ENCODE data around the gene NEDD4L.
A peak's percentile ranks its signal among the peaks of the same experiment; 100 is the strongest.
"Not testable (repeated sequence)": the region's sequence is repeated elsewhere in the genome, so short reads cannot be mapped to it uniquely, and the experiment has no call there.

The NEDD4L gene

DNA sequence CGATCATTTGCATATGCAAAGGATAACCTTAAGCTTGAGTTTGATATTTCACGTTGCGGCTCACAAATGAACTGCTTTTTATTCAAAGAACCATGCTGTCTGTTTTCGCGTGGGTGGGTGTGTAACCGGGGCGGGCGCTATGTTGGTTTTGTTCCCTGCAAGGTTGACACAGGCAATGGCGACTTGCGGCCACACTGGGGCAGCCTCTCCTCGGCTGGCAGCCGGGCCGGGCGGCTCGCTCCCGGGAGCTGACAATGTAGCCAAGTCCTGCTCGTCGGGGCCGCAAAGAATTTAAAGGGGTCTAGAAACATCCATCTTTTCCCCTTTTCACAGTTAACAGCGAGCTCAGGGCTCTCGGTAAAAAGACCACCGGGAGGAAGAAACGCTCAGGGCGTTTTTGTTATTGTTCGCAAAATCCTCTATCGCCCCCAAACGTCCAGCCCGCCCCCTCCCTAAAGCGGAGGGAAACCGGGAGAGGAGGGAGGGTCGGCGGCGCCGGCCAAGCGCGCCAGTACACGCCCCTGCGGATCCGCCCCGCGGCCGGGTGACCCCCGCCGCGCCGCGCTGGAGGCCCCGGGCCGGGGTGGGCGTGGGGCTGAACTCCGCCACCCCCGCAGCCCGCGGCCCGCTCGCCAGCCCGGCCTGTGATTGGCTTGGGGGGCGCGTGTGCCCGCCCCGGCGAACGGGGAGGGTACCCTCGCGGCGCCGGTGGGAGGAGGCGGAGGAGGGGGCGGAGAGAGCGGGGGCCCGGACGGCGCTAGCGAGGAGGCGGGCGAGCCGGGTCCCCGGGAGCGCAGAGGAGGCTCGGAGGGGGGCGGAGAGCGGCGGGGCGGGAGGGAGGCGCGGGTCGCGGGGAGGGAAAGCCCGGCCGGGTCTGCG, at the start of gene NEDD4L:
TSS of gene NEDD4L (plus strand) at position 736 of the 879 bp plus-strand sequence. CDS start 435 bp downstream, outside the sequence.
- DNase-seq (ENCODE audit: low read depth), result peak; percentile 41

- DNase-seq (ENCODE audit: low read depth), result no peak
These were observed 48.7 kb upstream of the NEDD4L start for GRCh38 chr18:57995331-57995730.

DNA sequence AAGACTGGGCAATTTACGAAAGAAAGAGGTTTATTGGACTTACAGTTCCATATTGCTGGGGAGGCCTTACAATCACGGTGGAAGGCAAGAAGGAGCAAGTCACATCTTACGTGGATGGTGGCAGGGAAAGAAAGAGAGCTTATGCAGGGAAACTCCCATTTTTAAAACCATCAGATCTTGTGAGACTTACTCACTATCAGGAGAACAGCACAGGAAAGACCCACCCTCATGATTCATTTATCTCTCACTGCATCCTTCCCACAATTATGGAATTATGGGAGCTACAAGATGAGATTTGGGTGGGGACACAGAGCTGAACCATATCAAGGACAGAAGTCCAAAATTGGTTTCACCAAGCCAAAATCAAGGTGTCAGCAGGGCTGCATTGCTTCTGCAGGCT, 47.1 kb upstream of the NEDD4L start:
- not testable (repeated sequence) for DNase-seq (ENCODE audit: low read depth)

GRCh38 chr18:57997820-57998219, 46.2 kb upstream of the NEDD4L start:
- no peak for DNase-seq (ENCODE audit: low read depth)

- DNase-seq (ENCODE audit: low read depth), result no peak
These were observed 45.6 kb upstream of the NEDD4L start for GRCh38 chr18:57998461-57998860.

DNA sequence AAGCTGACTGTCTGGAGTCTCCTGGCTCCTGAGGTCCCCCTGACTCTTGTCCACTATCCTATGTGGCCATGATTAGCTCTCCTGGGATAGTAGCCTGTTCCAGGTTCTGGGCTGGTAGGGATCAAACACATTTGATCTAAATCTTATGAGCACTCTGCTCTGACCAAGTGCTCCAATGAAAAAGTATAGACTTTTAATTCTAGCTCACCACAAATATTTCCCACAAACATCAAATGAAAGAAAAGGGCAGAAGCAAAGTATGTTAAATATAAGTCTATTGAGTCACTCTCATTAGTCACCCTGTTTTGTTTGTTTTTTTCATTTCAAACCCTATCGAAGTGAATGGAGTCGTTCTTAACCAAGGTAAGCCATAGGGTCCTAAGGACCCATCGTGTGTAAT, 39.7 kb upstream of the NEDD4L start:
- DNase-seq (ENCODE audit: low read depth), result no peak

DNA sequence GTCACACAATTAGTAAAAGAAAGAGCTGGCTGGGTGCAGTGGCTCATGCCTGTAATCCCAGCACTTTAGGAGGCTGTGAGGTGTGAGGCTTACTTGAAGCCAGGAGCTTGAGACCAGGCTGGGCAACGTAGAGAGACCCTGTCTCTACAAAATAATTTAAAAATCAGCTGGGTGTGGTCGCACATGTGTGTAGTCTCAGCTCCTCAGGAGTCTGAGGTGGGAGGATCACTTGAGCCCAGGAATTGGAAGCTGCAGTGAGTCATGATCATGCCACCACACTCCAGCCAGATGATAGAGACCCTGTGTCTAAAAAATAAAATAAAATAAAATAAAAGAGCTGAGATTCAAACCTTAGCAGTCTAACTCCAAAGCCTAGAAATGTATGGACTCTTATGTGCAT, 39.0 kb upstream of the NEDD4L start:
- no peak for DNase-seq (ENCODE audit: low read depth)

DNA sequence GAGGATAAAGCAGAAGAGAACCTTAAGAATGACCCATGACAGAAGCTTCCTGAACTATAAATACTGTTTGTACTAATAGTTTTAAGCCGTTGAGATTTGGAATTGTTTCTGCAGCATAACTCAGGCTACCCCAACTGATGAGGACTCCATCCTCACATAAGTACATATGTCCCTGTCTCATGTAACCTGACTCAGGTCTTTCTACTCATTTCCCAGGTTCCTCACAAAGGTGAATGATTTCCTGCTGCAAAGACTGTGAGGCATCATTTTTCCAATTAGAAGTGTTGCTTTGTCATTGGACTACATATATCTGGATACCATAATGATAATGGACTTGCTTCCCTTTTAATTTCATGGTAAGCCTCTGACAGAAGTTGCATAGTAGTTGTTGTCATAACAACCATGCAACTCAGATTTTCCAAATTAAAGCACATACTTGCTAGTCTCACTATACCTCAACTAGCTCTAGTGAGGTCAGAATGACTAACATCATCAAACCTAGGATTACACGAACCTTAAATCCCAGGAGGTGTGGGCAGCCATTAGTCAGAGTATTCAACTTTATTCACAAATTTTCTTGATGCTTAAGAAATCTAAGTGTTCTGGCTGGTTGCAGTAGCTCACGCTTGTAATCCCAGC, 38.0 kb upstream of the NEDD4L start:
- no peak for DNase-seq (ENCODE audit: low read depth)

GRCh38 chr18:58009166-58009565, 34.9 kb upstream of the NEDD4L start:
- DNase-seq (ENCODE audit: low read depth), result no peak

DNA sequence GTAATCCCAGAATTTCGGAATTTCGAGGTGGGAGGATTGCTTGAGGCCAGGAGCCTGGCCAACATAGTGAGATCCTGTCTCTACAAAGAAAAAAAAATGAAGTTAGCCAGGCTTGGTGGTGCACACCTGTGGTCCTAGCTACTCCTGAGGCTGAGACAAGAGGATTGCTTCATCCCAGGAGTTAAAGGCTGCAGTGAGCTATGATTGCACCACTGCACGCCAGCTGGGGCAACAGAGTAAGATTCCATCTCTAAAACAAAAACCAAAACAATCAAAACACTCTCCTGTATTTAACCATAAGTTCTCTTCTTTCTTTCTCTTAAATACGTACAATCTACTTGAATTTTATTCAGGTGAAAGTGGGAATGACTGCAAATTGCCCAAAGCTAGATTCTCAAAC, 33.8 kb upstream of the NEDD4L start:
- DNase-seq (ENCODE audit: low read depth), result no peak

DNA sequence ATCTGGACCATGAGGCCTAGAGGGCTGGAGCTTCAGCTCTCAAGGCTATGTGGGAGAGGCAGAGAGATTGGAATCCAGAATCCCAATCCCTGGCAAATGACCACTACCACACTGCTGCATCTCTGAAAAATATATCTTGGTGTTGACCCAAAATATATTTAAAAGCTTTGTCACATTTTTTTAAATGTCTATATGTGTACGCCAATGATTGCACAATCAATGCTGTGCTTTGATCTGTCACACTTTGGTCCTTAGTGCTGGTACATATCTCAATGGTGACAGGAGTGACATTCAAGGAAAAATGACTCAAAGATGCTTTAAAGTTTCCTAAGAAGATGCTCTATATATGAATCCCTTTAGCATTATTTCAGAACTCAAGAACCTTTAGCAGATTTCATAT, 31.7 kb upstream of the NEDD4L start:
- no peak for DNase-seq (ENCODE audit: low read depth)

- DNase-seq (ENCODE audit: low read depth), result no peak
These were observed 30.5 kb upstream of the NEDD4L start for GRCh38 chr18:58013241-58014211.

GRCh38 chr18:58015065-58015780, 28.8 kb upstream of the NEDD4L start:
- DNase-seq (ENCODE audit: low read depth), result no peak

GRCh38 chr18:58017267-58017666, 26.8 kb upstream of the NEDD4L start:
- no peak for DNase-seq (ENCODE audit: low read depth)

DNA sequence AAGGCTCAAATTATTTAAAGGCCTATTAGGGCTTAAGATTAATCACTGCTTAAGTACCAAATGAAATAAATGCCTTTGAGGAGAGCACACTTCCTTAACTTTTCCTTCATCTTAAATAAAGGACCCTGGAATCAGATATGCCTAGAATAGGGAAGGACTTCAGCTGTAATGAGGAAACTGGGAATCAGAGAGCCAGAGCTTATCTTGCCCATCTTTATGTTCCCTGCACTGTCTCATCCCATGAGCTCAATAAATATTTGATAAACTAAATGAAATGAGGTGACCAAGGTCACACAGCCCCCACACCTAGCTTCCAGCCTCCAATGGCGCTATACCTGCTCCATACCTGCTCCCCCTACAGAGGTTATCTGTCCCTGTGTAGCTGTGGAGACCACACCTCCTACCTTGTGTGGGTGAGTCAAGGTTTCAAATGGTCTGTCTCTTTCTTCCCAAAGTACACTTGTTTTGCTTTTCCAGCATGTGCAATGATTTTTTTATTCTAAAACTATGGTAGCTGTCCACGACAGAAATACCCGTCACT, 23.4 kb upstream of the NEDD4L start:
- DNase-seq (ENCODE audit: low read depth), result no peak

DNA sequence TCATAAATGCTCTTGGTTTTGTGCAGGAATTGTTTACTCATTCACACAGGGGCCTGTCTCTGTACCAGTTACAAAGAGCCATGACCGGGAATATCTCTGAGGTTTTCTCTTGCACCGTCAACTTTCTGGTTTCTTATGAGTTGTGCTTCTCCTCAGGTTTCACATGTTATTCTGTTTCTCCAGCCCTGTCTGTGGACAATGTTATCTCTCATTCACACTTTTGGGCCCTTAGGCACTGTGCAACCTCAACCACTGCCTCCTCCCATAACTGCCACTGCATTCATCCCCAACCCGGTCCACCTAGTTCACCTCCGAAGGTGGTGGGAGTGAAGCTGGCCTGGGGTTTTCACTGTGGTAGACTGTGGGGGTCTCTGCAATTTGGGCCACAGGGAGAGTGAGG, 22.5 kb upstream of the NEDD4L start:
- no peak for DNase-seq (ENCODE audit: low read depth)

- no peak for DNase-seq (ENCODE audit: low read depth)
These were observed 20.9 kb upstream of the NEDD4L start for GRCh38 chr18:58023108-58023507.

DNA sequence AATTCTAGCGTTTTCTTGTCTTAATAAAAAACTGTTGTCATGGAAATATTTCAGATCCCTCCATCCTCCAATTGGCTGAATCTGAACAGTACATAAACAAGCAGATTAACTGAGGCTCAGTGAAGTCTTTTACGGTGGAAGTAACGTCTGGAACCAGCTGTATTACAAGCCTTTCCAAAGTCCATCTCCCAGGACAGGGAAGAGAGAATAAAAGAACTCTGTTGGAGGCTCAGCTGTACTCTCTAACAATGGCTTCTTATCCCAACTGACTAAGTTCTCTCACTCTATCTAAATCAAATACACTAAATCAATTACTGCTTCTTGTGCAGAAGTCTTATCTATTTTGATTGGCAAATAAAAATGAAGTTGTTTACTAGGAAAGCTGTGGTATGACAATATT, 19.9 kb upstream of the NEDD4L start:
- no peak for DNase-seq (ENCODE audit: low read depth)

GRCh38 chr18:58025205-58025604, 18.8 kb upstream of the NEDD4L start:
- DNase-seq (ENCODE audit: low read depth), result no peak

- DNase-seq (ENCODE audit: low read depth), result no peak
These were observed 18.3 kb upstream of the NEDD4L start for GRCh38 chr18:58025733-58026132.

- DNase-seq (ENCODE audit: low read depth), result no peak
These were observed 17.6 kb upstream of the NEDD4L start for GRCh38 chr18:58026395-58026794.
